HepG2 (cell line): ENCODE measurements around the gene C1QTNF12. TPM values are rescaled to one million over a fixed set of nuclear protein-coding genes. Genes with fewer than 3 reads are reported as not detected.

ENCODE experiments used
- ATF1 ChIP-seq: IDR thresholded peaks from 2 replicates; pipeline ENCODE4 v1.6.1; 2016; ENCODE audit warnings: mild to moderate bottlenecking, control low read depth
- ATF2 ChIP-seq: sonication (generic); formaldehyde crosslinking; IDR thresholded peaks from 2 replicates; pipeline ENCODE4 v1.4.0; 2020; ENCODE audit warnings: missing genetic modification reagents
- CBFB ChIP-seq: sonication (generic); formaldehyde crosslinking; IDR thresholded peaks from 2 replicates; pipeline ENCODE4 v1.4.0; 2020; ENCODE audit warnings: missing genetic modification reagents
- EZH2 ChIP-seq: conservative IDR thresholded peaks from 2 replicates; pipeline ENCODE4 v1.6.1; 2012; ENCODE audit warnings: mild to moderate bottlenecking, low read depth, low read length, moderate library complexity
- JUND ChIP-seq: sonication (generic); formaldehyde crosslinking; IDR thresholded peaks from 2 replicates; pipeline ENCODE4 v1.8.0; 2022; ENCODE audit warnings: mild to moderate bottlenecking, missing genetic modification reagents
- MXI1 ChIP-seq: IDR thresholded peaks from 3 replicates; pipeline ENCODE4 v1.6.1; 2012; ENCODE audit warnings: low read depth, low read length, inconsistent platforms, borderline replicate concordance
- NFE2 ChIP-seq: sonication (generic); formaldehyde crosslinking; IDR thresholded peaks from 2 replicates; pipeline ENCODE4 v1.4.0; 2020; ENCODE audit warnings: missing genetic modification reagents
- ZNF552 ChIP-seq: sonication (generic); formaldehyde crosslinking; IDR thresholded peaks from 2 replicates; pipeline ENCODE4 v1.9.0; 2022; ENCODE audit warnings: missing genetic modification reagents, mild to moderate bottlenecking, borderline replicate concordance
- polyA plus RNA-seq, 8 experiments: library from polyadenylated mRNA; depleted of rRNA in 3 of 8; stranded (reverse) in 7 of 8; unstranded in 1 of 8; fragments of >200 nt; fragmentation: Illumina TruSeq in 4 of 8; extraction: Trizol in 4 of 8; gene quantifications; 2 replicates each; pipeline versions ENCODE4 v1.2.1 to v1.2.3, GENCODE V29; 2011 to 2016; ENCODE audit warnings: low read depth in 4 of 8, missing spikeins in 1 of 8, mixed read lengths in 1 of 8; ENCODE audit not compliant: insufficient read depth in 1 of 8
- total RNA-seq, 5 experiments: library from RNA; depleted of rRNA; stranded (reverse); fragments of >200 nt; fragmentation: Illumina TruSeq; extraction: Trizol; gene quantifications; 2 replicates each; pipeline ENCODE4 v1.2.3, GENCODE V29; 2016; ENCODE audit warnings: low read depth in 1 of 5
- TF ChIP-seq, protein P1 (sequence below): fragments of 450-650 bp; IDR thresholded peaks from 2 replicates; pipeline ENCODE4 v1.6.1; 2017

C1QTNF12 gene
- total and polyA plus RNA-seq, 2 of the 13 experiments (the other 11 are each of a cell fraction or from before 2014, with no cell fraction given) = 0.18 to 0.64 TPM

- TF ChIP-seq CBFB (CRISPR knock-in tag) (0 out of 2 replicates have a peak, but pooled peaks have one; percentile 57), ATF2 (CRISPR knock-in tag) (peak; percentile 41; the same call in 1 of the 2 replicates), JUND (peak; percentile 40; the same call in 1 of the 2 replicates), ZNF552 (no peak), EZH2 (no peak), MXI1 (peak; percentile 11; the same call in 1 of the 3 replicates), ATF1 (CRISPR knock-in tag) (no peak), NFE2 (CRISPR knock-in tag) (no peak)
- TF ChIP-seq, protein P1, sequence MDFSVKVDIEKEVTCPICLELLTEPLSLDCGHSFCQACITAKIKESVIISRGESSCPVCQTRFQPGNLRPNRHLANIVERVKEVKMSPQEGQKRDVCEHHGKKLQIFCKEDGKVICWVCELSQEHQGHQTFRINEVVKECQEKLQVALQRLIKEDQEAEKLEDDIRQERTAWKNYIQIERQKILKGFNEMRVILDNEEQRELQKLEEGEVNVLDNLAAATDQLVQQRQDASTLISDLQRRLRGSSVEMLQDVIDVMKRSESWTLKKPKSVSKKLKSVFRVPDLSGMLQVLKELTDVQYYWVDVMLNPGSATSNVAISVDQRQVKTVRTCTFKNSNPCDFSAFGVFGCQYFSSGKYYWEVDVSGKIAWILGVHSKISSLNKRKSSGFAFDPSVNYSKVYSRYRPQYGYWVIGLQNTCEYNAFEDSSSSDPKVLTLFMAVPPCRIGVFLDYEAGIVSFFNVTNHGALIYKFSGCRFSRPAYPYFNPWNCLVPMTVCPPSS = no peak
These were observed 14.9 kb downstream of the C1QTNF12 start, which contains the start of gene SDF4 (continued) for GRCh38 chr1:1231400-1232207.
